GM18858 (cell line): ENCODE data around the gene RPL19.
"Not testable (repeated sequence)": the region's sequence is repeated elsewhere in the genome, so short reads cannot be mapped to it uniquely, and the experiment has no call there.

Experiments used
- ATAC-seq: cut with Tn5 transposase; IDR thresholded peaks from one replicate; pipeline ENCODE4 v1.9.1; 2021; ENCODE audit not compliant: unreplicated experiment

Gene RPL19

GRCh38 chr17:39200070-39200879, at the start of gene RPL19:
Gene RPL19 (plus strand): TSS chr17:39200283. CDS start chr17:39200345, 62 bp downstream.
- ATAC-seq, result peak; percentile 41

GRCh38 chr17:39150795-39151149, 49.3 kb upstream of the RPL19 start:
- ATAC-seq, result no peak

GRCh38 chr17:39151150-39151942, 48.7 kb upstream of the RPL19 start, which contains the start of gene PLXDC1:
Gene PLXDC1 (minus strand): TSS chr17:39151637. CDS start chr17:39151437, 200 bp downstream.
- ATAC-seq, result no peak

GRCh38 chr17:39151943-39152818, 47.9 kb upstream of the RPL19 start:
- ATAC-seq, result no peak

- ATAC-seq, result no peak
Measured at GRCh38 chr17:39153599-39154051, 46.5 kb upstream of the RPL19 start.

- no peak for ATAC-seq
Measured at GRCh38 chr17:39155654-39156053, 44.4 kb upstream of the RPL19 start.

GRCh38 chr17:39156491-39156890, 43.6 kb upstream of the RPL19 start:
- no peak for ATAC-seq

GRCh38 chr17:39158623-39159022, 41.5 kb upstream of the RPL19 start:
- ATAC-seq, result no peak

GRCh38 chr17:39161962-39162361, 38.1 kb upstream of the RPL19 start:
- no peak for ATAC-seq

GRCh38 chr17:39164675-39165143, 35.4 kb upstream of the RPL19 start:
- no peak for ATAC-seq

GRCh38 chr17:39165178-39165840, 34.8 kb upstream of the RPL19 start:
- ATAC-seq, result no peak

- no peak for ATAC-seq
Measured at GRCh38 chr17:39165841-39166349, 34.2 kb upstream of the RPL19 start, which contains the start of gene ARL5C. Gene ARL5C (minus strand): TSS chr17:39166161. CDS start chr17:39165760, 401 bp downstream.

GRCh38 chr17:39166437-39167335, 33.4 kb upstream of the RPL19 start:
- ATAC-seq, result no peak

GRCh38 chr17:39167476-39167875, 32.6 kb upstream of the RPL19 start:
- ATAC-seq, result no peak

GRCh38 chr17:39168503-39168902, 31.6 kb upstream of the RPL19 start:
- not testable (repeated sequence) for ATAC-seq

GRCh38 chr17:39169101-39169500, 31.0 kb upstream of the RPL19 start:
- ATAC-seq, result no peak

- no peak for ATAC-seq
Measured at GRCh38 chr17:39169518-39169917, 30.6 kb upstream of the RPL19 start.

GRCh38 chr17:39170109-39170508, 30.0 kb upstream of the RPL19 start:
- no peak for ATAC-seq

GRCh38 chr17:39170558-39170957, 29.5 kb upstream of the RPL19 start:
- ATAC-seq, result no peak
